ENCODE data around the gene MMP24. TPM values are rescaled to one million over a fixed set of nuclear protein-coding genes. Genes with fewer than 3 reads are reported as not detected.
A peak's percentile ranks its signal among the peaks of the same experiment; 100 is the strongest.

The MMP24 gene
- total and polyA plus RNA-seq, 2 of the 13 experiments (the other 11 are each of a cell fraction or from before 2014, with no cell fraction given): 0.29 to 0.35 TPM

DNA sequence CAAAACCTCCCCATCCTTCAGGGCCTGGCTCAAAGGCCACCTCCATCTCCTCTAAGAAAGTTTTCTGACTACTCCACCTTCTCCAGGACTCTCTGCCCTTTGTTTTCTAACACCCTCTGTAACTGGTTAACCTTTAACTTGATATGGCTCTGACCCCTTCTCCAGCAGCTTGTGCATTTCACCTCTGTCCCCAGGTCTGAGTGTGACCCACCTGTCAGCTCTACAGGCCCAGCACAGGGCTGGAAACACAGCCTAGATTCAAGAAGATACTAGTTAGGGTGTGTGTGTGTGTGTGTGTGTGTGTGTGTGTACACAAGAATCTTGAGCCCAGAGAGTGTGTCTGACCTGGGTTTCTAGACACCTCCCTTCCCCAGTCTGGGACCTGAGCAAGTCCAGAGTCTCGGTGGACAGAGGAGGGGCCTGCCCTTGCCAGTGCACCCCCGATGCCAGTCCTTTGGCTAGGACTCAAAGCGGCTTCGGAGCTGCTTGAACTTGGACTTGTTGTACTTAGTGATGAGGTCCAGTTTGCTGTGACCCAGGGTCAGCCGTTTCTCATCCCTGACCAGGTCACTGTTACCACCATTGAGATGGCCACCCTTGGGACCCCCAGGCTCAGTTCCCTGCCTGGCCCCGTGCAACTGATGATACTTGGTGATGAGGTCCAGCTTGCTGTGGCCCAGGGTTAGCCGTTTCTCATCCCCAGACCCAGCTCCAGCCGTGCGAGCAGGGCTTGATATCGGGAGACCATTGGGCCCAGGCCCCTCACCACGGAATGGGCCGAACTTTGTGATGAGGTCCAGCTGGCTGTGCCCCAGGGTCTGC is 59.8 kb downstream of the MMP24 start (continued):
- TF ChIP-seq, protein P1, sequence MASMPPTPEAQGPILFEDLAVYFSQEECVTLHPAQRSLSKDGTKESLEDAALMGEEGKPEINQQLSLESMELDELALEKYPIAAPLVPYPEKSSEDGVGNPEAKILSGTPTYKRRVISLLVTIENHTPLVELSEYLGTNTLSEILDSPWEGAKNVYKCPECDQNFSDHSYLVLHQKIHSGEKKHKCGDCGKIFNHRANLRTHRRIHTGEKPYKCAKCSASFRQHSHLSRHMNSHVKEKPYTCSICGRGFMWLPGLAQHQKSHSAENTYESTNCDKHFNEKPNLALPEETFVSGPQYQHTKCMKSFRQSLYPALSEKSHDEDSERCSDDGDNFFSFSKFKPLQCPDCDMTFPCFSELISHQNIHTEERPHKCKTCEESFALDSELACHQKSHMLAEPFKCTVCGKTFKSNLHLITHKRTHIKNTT (CRISPR knock-in tag; IDR thresholded peaks at IDR 0.05): no peak
- TF ChIP-seq ARHGAP35 (CRISPR knock-in tag; IDR thresholded peaks at IDR 0.05; ENCODE audit: borderline replicate concordance) (no peak), GPN1 (CRISPR knock-in tag; IDR thresholded peaks at IDR 0.05; ENCODE audit: borderline replicate concordance) (no peak; the same call in 1 of the 2 replicates), ZNF44 (CRISPR knock-in tag; IDR thresholded peaks at IDR 0.05) (no peak), ZNF790 (CRISPR knock-in tag; IDR thresholded peaks at IDR 0.05; ENCODE audit: borderline replicate concordance) (no peak; the same call in 1 of the 2 replicates), NFIB (CRISPR knock-in tag; IDR thresholded peaks at IDR 0.05; ENCODE audit: borderline replicate concordance) (no peak; the same call in 1 of the 2 replicates), ZNF234 (CRISPR knock-in tag; conservative IDR thresholded peaks at IDR 0.05) (no peak), ZSCAN9 (CRISPR knock-in tag; IDR thresholded peaks at IDR 0.05; ENCODE audit: borderline replicate concordance) (0 out of 2 replicates have a peak, but pooled peaks have one; percentile 18), ARNT2 (CRISPR knock-in tag; IDR thresholded peaks at IDR 0.05; ENCODE audit: low read depth) (no peak), KDM3A (CRISPR knock-in tag; IDR thresholded peaks at IDR 0.05; ENCODE audit: low read depth) (no peak), RFXAP (CRISPR knock-in tag; IDR thresholded peaks at IDR 0.05; ENCODE audit: borderline replicate concordance) (0 out of 2 replicates have a peak, but pooled peaks have one; percentile 11), ZNF382 (CRISPR knock-in tag; IDR thresholded peaks at IDR 0.05; ENCODE audit: borderline replicate concordance) (no peak), DMAP1 (CRISPR knock-in tag; IDR thresholded peaks at IDR 0.05) (peak; percentile 57), KDM4B (CRISPR knock-in tag; IDR thresholded peaks at IDR 0.05) (no peak; the same call in 1 of the 2 replicates), ZNF878 (CRISPR knock-in tag; IDR thresholded peaks at IDR 0.05) (no peak), ZNF34 (CRISPR knock-in tag; IDR thresholded peaks at IDR 0.05; ENCODE audit: borderline replicate concordance) (no peak), ZNF138 (CRISPR knock-in tag; IDR thresholded peaks at IDR 0.05; ENCODE audit: low read depth) (peak; percentile 72; the same call in 1 of the 2 replicates), U2AF2 (IDR thresholded peaks at IDR 0.05; ENCODE audit: low read depth, low read length) (no peak), KLF11 (CRISPR knock-in tag; IDR thresholded peaks at IDR 0.05) (no peak)
- TF ChIP-seq, protein P2, sequence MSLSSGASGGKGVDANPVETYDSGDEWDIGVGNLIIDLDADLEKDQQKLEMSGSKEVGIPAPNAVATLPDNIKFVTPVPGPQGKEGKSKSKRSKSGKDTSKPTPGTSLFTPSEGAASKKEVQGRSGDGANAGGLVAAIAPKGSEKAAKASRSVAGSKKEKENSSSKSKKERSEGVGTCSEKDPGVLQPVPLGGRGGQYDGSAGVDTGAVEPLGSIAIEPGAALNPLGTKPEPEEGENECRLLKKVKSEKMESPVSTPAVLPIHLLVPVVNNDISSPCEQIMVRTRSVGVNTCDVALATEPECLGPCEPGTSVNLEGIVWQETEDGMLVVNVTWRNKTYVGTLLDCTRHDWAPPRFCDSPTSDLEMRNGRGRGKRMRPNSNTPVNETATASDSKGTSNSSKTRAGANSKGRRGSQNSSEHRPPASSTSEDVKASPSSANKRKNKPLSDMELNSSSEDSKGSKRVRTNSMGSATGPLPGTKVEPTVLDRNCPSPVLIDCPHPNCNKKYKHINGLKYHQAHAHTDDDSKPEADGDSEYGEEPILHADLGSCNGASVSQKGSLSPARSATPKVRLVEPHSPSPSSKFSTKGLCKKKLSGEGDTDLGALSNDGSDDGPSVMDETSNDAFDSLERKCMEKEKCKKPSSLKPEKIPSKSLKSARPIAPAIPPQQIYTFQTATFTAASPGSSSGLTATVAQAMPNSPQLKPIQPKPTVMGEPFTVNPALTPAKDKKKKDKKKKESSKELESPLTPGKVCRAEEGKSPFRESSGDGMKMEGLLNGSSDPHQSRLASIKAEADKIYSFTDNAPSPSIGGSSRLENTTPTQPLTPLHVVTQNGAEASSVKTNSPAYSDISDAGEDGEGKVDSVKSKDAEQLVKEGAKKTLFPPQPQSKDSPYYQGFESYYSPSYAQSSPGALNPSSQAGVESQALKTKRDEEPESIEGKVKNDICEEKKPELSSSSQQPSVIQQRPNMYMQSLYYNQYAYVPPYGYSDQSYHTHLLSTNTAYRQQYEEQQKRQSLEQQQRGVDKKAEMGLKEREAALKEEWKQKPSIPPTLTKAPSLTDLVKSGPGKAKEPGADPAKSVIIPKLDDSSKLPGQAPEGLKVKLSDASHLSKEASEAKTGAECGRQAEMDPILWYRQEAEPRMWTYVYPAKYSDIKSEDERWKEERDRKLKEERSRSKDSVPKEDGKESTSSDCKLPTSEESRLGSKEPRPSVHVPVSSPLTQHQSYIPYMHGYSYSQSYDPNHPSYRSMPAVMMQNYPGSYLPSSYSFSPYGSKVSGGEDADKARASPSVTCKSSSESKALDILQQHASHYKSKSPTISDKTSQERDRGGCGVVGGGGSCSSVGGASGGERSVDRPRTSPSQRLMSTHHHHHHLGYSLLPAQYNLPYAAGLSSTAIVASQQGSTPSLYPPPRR (CRISPR knock-in tag; IDR thresholded peaks at IDR 0.05; ENCODE audit: borderline replicate concordance): no peak
- TF ChIP-seq, protein P3, sequence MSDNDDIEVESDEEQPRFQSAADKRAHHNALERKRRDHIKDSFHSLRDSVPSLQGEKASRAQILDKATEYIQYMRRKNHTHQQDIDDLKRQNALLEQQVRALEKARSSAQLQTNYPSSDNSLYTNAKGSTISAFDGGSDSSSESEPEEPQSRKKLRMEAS (IDR thresholded peaks at IDR 0.05): peak; percentile 65; the same call in 1 of the 2 replicates
- TF ChIP-seq, protein P4, sequence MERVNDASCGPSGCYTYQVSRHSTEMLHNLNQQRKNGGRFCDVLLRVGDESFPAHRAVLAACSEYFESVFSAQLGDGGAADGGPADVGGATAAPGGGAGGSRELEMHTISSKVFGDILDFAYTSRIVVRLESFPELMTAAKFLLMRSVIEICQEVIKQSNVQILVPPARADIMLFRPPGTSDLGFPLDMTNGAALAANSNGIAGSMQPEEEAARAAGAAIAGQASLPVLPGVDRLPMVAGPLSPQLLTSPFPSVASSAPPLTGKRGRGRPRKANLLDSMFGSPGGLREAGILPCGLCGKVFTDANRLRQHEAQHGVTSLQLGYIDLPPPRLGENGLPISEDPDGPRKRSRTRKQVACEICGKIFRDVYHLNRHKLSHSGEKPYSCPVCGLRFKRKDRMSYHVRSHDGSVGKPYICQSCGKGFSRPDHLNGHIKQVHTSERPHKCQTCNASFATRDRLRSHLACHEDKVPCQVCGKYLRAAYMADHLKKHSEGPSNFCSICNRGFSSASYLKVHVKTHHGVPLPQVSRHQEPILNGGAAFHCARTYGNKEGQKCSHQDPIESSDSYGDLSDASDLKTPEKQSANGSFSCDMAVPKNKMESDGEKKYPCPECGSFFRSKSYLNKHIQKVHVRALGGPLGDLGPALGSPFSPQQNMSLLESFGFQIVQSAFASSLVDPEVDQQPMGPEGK (CRISPR knock-in tag; IDR thresholded peaks at IDR 0.05): peak; percentile 64

Data from HepG2 (cell line).